ENCODE data around the gene HSBP1L1.
A peak's percentile ranks its signal among the peaks of the same experiment; 100 is the strongest.
"Not testable (repeated sequence)": the region's sequence is repeated elsewhere in the genome, so short reads cannot be mapped to it uniquely, and the experiment has no call there.

Gene HSBP1L1

GRCh38 chr18:79945118-79946042, 19.1 kb upstream of the HSBP1L1 start:
- no peak for DNase-seq (ENCODE audit: low spot score)

DNA sequence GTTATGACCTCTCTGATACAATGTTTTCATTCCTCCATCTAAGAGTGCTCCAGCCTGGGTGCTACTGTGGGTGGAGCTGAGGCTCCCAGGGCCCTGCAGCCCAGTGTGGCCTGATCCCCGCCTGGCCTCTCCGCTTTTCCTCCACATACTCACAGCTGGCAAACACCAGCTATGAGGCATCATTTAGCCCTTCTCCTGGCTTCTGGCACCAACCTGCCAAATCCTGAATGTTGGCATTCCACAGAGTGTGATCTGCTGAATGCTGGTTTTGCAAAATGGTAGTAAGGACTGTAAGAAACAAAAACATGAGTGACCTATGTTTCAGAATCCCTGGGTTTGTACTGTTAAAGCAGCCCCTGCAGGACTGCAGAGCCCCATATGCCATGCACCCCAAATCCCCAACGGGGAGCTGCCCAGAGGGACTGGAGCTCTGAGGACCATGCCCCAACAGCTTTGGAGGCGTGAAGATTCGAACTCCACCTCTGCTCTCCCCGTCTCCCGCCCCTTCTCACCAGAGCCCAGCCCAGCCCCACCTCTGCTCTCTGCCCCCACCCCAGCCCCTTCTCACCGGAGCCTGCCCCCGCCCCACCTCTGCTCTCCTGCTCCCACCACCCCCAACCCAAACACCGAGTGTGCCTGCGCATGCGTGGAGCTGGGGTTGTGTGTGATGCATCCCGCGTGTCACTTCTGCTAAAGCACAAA, 17.2 kb upstream of the HSBP1L1 start:
- no peak for DNase-seq (ENCODE audit: low spot score)

DNA sequence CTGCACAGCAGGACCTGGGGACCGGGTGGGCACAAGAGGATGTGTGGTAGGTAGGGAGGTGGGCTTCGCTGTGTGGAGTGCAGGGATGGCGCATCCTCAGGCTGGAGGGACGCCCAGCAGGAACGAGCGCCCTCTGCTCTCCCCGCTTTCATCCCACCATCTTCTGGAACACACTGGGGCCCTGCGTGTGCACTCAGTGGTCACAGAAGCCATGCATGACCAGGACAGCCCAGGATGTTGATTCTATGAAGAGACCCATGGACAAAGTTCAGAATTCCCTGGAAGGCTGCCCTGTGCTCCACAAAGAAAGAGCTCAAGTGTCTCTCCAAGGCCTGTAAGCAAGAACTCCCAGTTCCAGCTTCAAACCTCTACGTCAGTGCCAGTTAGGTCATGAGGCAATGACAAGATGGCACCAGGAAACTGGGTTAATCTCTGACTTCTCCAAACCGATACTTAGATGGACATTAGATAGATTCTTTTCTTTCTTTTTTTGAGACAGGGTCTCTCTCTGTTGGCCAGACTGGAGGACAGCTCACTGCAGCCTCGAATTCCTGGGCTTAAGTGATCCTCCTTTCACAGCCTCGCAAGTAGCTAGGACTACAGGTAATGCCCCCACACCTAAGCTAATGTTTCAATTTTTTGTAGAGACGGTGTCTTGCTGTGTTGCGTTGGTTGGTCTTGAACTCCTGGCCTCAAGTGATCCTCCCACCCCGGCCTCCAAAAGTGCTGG, 16.4 kb upstream of the HSBP1L1 start:
- DNase-seq (ENCODE audit: low spot score): no peak

DNA sequence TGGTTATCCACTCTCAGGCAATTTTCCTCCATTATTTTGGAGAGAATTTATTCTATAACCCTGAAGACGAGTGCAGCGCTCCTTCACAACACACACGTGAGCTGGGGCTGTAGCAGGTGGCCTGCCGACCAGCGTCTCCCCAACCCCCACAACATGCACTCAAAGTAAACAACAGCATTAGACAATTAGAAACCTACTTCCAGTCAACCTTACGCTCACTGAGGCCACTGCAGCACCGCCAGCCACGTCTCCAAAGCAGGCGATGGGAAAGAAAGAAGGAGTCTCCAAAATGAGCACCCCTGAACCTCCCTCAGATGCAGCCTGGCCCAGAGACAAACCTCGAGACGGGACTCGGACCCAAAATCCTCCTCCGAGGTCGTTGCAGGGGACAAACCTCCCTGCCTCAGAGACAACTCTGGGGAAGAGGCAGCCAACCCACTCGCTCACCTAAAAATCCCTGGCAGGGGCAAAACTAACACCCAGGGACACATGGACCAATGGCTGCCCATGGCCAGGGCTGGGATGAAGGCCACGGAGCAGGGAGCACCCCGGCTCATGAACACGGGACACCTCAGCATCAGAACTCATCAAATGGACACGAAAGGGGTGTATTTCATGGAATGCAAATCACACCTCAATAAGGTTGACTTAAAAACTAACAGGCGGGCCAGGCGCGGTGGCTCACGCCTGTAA, 15.6 kb upstream of the HSBP1L1 start:
- DNase-seq (ENCODE audit: low spot score): no peak

GRCh38 chr18:79949697-79950487, 14.6 kb upstream of the HSBP1L1 start:
- no peak for DNase-seq (ENCODE audit: low spot score)

- peak; percentile 69 for DNase-seq (ENCODE audit: low spot score)
These were observed 13.7 kb upstream of the HSBP1L1 start for GRCh38 chr18:79950515-79951341.

- peak; percentile 91 for DNase-seq (ENCODE audit: low spot score)
These were observed 12.6 kb upstream of the HSBP1L1 start, which contains the start of gene SLC66A2 for GRCh38 chr18:79951545-79952455. Gene SLC66A2 (minus strand): TSS chr18:79951653. CDS start chr18:79950926, 727 bp downstream.

GRCh38 chr18:79952456-79952995, 11.9 kb upstream of the HSBP1L1 start:
- no peak for DNase-seq (ENCODE audit: low spot score)

GRCh38 chr18:79952996-79953559, 11.4 kb upstream of the HSBP1L1 start:
- DNase-seq (ENCODE audit: low spot score): no peak

- no peak for DNase-seq (ENCODE audit: low spot score)
These were observed 10.3 kb upstream of the HSBP1L1 start for GRCh38 chr18:79953971-79954651.

- DNase-seq (ENCODE audit: low spot score): no peak
These were observed 9.7 kb upstream of the HSBP1L1 start for GRCh38 chr18:79954791-79955190.

DNA sequence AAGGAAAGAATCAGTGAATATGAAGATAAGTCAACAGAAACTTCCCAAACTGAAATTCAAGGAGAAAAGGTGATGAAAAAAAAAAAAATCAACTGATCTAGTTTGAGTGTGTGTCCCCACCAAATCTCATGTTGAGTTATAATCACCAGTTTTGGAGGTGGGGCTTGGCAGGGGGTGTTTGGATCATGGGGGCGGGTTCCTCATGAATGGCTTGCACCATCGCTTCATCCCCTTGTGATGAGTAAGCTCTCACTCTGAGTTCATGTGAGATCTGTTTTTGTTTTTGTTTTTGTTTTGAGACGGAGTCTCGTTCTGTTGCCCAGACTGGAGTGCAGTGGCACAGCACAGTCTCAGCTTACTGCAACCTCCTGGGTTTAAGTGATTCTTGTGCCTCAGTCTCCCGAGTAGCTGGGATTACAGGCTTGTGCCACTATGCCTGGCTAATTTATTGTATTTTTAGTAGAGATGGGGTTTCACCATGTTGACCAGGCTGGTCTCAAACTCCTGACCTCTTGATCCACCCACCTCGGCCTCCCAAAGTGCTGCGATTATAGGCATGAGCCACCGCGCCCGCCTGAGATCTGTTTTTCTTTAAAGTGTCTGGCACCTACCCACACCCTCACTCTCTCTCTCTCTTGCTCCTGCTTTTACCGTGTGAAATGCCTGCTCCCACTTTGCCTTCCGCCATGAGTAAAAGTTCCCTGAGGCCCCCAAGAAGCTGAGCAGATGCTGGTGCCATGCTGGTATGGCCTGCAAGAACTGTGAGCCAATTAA, 9.0 kb upstream of the HSBP1L1 start:
- DNase-seq (ENCODE audit: low spot score): no peak

DNA sequence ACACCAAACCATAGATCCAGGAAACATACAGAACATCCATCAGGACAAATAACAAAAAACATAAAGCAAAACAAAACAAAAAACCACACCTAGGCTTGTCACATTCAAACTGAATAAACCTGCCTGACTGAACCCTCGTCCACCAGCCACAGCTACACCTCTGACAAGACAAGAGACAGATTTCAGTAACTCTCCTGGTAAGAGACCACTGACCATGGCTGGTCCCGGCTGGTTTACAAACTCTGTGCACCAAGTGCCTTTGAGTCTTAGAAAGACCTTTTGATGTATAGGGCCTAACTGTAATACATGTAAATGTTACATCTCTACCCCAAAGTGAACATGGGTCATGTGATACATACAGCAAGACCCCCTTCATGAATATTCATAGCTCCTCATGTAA, 8.2 kb upstream of the HSBP1L1 start:
- no peak for DNase-seq (ENCODE audit: low spot score)

GRCh38 chr18:79958981-79959380, 5.5 kb upstream of the HSBP1L1 start:
- no peak for DNase-seq (ENCODE audit: low spot score)

DNA sequence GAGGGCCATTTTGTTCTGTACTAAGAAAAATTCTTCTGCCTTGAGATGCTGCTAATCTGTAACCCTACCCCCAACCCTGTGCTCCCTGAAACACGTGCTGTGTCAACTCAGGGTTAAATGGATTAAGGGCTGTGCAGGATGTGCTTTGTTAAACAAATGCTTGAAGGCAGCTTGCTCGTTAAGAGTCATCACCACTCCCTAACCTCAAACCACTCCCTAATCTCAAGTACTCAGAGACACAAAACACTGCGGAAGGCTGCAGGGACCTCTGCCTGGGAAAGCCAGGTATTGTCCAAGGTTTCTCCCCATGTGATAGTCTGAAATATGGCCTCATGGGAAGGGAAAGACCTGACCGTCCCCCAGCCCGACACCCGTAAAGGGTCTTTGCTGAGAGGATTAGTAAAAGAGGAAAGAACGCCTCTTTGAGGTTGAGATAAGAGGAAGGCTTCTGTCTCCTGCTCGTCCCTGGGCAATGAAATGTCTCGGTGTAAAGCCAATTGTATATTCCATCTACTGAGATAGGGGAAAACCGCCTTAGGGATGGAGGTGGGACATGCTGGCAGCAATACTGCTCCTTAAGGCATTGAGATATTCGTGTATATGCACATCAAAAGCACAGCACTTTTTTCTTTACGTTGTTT, 4.2 kb upstream of the HSBP1L1 start:
- DNase-seq (ENCODE audit: low spot score): not testable (repeated sequence)

- DNase-seq (ENCODE audit: low spot score): no peak
These were observed 3.4 kb upstream of the HSBP1L1 start for GRCh38 chr18:79960921-79961526.

Data from hepatic stellate cell (primary cell).